CD14-positive monocyte (primary cell): ENCODE data around the gene NSG1. TPM values are rescaled to one million over a fixed set of nuclear protein-coding genes. Genes with fewer than 3 reads are reported as not detected.

ENCODE experiments used
- DNase-seq, 3 donors: peaks; one replicate each; pipeline ENCODE4 v3.0.0-alpha.2; 2011 to 2022
- H2AFZ ChIP-seq: 2 replicates; pipeline ENCODE4 v1.6.0; 2012; ENCODE audit warnings: mild to moderate bottlenecking, low read depth, low read length, inconsistent platforms; ENCODE audit not compliant: insufficient read depth, poor library complexity, severe bottlenecking
- H3K27ac ChIP-seq, 2 donors: 1 replicate in 1 of 2; 2 replicates in 1 of 2; pipeline ENCODE4 v1.5.1; 2012 to 2013; ENCODE audit warnings: low read length in 2 of 2, control low read depth in 1 of 2, inconsistent platforms in 1 of 2, low read depth in 1 of 2, mild to moderate bottlenecking in 1 of 2
- H3K27me3 ChIP-seq, 2 donors: one replicate each; pipeline versions ENCODE4 v1.6.0 to v1.6.1; 2011 to 2013; ENCODE audit warnings: low read length in 2 of 2; ENCODE audit not compliant: control insufficient read depth in 2 of 2, insufficient read depth in 2 of 2
- H3K36me3 ChIP-seq, 2 donors: replicated peaks in 1 of 2; 1 replicate in 1 of 2; 2 replicates in 1 of 2; pipeline versions ENCODE4 v1.5.1 to v1.6.1; 2012 to 2013; ENCODE audit warnings: low read length in 2 of 2, control low read depth in 1 of 2, inconsistent platforms in 1 of 2, mild to moderate bottlenecking in 1 of 2; ENCODE audit not compliant: insufficient read depth in 2 of 2, control insufficient read depth in 1 of 2
- H3K4me1 ChIP-seq, 2 donors: 1 replicate in 1 of 2; 2 replicates in 1 of 2; pipeline versions ENCODE4 v1.5.1 to v1.6.1; 2012 to 2013; ENCODE audit warnings: low read length in 2 of 2, control low read depth in 1 of 2, inconsistent platforms in 1 of 2, mild to moderate bottlenecking in 1 of 2, moderate library complexity in 1 of 2; ENCODE audit not compliant: insufficient read depth in 2 of 2, control insufficient read depth in 1 of 2
- H3K4me2 ChIP-seq: replicated peaks from 2 replicates; pipeline ENCODE3; 2012; ENCODE audit warnings: low read length, moderate library complexity, mild to moderate bottlenecking; ENCODE audit not compliant: poor library complexity, severe bottlenecking; ENCODE audit errors: extremely low read depth
- H3K4me3 ChIP-seq, 3 experiments: fragments of 200-600 bp in 1 of 3; sonication (generic) in 1 of 3; replicated peaks in 1 of 3; 1 replicate in 2 of 3; 2 replicates in 1 of 3; pipeline ENCODE4 v1.5.1; 2011 to 2013; ENCODE audit warnings: low read length in 3 of 3, mild to moderate bottlenecking in 3 of 3, control low read depth in 2 of 3, low read depth in 2 of 3, inconsistent platforms in 1 of 3, moderate library complexity in 1 of 3
- H3K79me2 ChIP-seq: 2 replicates; pipeline ENCODE4 v1.6.0; 2012; ENCODE audit warnings: mild to moderate bottlenecking, control low read depth, inconsistent platforms, low read length, moderate library complexity; ENCODE audit not compliant: insufficient read depth
- H3K9ac ChIP-seq: 2 replicates; pipeline ENCODE4 v1.6.0; 2017; ENCODE audit warnings: low read length, mild to moderate bottlenecking; ENCODE audit not compliant: insufficient read depth, poor library complexity, severe bottlenecking
- H3K9me3 ChIP-seq, 2 donors: replicated peaks in 1 of 2; 1 replicate in 1 of 2; 2 replicates in 1 of 2; pipeline versions ENCODE4 v1.5.1 to v1.6.1; 2012 to 2013; ENCODE audit warnings: low read length in 2 of 2, control low read depth in 1 of 2; ENCODE audit not compliant: control insufficient read depth in 1 of 2, insufficient read depth in 1 of 2
- H4K20me1 ChIP-seq: 2 replicates; pipeline ENCODE4 v1.6.0; 2012; ENCODE audit warnings: mild to moderate bottlenecking, low read length, control low read depth, moderate library complexity; ENCODE audit not compliant: insufficient read depth
- H3K27ac Mint-ChIP-seq, 7 donors: one replicate each; pipeline ENCODE4 v1.8.0; 2020; ENCODE audit warnings: mild to moderate bottlenecking in 7 of 7, mixed read lengths in 7 of 7, moderate library complexity in 6 of 7, inconsistent platforms in 2 of 7
- H3K27me3 Mint-ChIP-seq, 3 donors: one replicate each; pipeline ENCODE4 v1.8.0; 2021 to 2022; ENCODE audit warnings: low read depth in 3 of 3, mild to moderate bottlenecking in 3 of 3, mixed read lengths in 3 of 3, moderate library complexity in 3 of 3, inconsistent platforms in 1 of 3
- H3K36me3 Mint-ChIP-seq, 2 donors: one replicate each; pipeline ENCODE4 v1.8.0; 2020; ENCODE audit warnings: mixed read lengths in 2 of 2, inconsistent platforms in 1 of 2, mild to moderate bottlenecking in 1 of 2
- H3K4me1 Mint-ChIP-seq: one replicate; pipeline ENCODE4 v1.8.0; 2020; ENCODE audit warnings: mild to moderate bottlenecking, mixed read lengths
- H3K4me3 Mint-ChIP-seq, 2 donors: one replicate each; pipeline ENCODE4 v1.8.0; 2020; ENCODE audit warnings: mild to moderate bottlenecking in 2 of 2, mixed read lengths in 2 of 2, moderate library complexity in 1 of 2
- H3K9me3 Mint-ChIP-seq, 7 donors: one replicate each; pipeline ENCODE4 v1.8.0; 2020 to 2022; ENCODE audit warnings: mixed read lengths in 7 of 7, mild to moderate bottlenecking in 6 of 7, moderate library complexity in 6 of 7, inconsistent platforms in 2 of 7
- CTCF ChIP-seq: fragments of 200-600 bp; IDR thresholded peaks from one replicate; pipeline ENCODE4 v1.8.0; 2022; ENCODE audit warnings: antibody characterized with exemption, mild to moderate bottlenecking
- WGBS: methylation state at CpG from one replicate; pipeline ENCODE4 v1.1.5; 2013; ENCODE audit warnings: missing lambda C conversion rate; ENCODE audit not compliant: insufficient coverage; 5-methylcytosine and 5-hydroxymethylcytosine counted together
- intact Hi-C, 2 donors: fragments of 100-400 bp; cut with micrococcal nuclease; formaldehyde crosslinking; loops; one replicate each; pipeline versions ENCODE4 v1.15.0 to v1.15.1; 2023
- polyA plus RNA-seq, 3 donors: library from polyadenylated mRNA; depleted of rRNA in 1 of 3; unstranded in 2 of 3; stranded (reverse) in 1 of 3; fragments of 300-500 nt in 2 of 3; fragments of >200 nt in 1 of 3; fragmentation: Illumina TruSeq in 2 of 3; gene quantifications; 1 replicate in 2 of 3; 2 replicates in 1 of 3; pipeline ENCODE4 v1.2.3, GENCODE V29; 2012 to 2021

Gene NSG1
- polyA plus RNA-seq, 3 donors = 0.10 TPM; not detected in 2

- H3K4me1 Mint-ChIP-seq = no peaks in the 10 kb centered on the region
- no peaks in the 10 kb centered on the region for H4K20me1 ChIP-seq
- H3K79me2 ChIP-seq = no peaks in the 10 kb centered on the region
- intact Hi-C loops = no loop called here
- no peak overlapping the region for H3K4me3 Mint-ChIP-seq
- no peaks in the 10 kb centered on the region for H3K27me3 Mint-ChIP-seq
- no peak for TF ChIP-seq CTCF
- H3K4me3 ChIP-seq = no peak overlapping the region
- H3K9me3 ChIP-seq = no peaks in the 10 kb centered on the region
- H3K9me3 Mint-ChIP-seq = no peaks in the 10 kb centered on the region
- no peaks in the 10 kb centered on the region for H3K4me1 ChIP-seq
- peaks cover 12 to 51% of the 10 kb centered on the region in 2 donors for H3K36me3 Mint-ChIP-seq
- H3K36me3 ChIP-seq = peaks cover 9 to 38% of the 10 kb centered on the region in 2 donors
- DNase-seq = no peak
- no peak overlapping the region for H3K27ac ChIP-seq
- no peak overlapping the region for H3K9ac ChIP-seq
- no peak overlapping the region for H2AFZ ChIP-seq
- no peak overlapping the region for H3K27ac Mint-ChIP-seq
- H3K4me2 ChIP-seq = no peak overlapping the region
- H3K27me3 ChIP-seq = no peaks in the 10 kb centered on the region
Measured at GRCh38 chr4:4446434-4446833, 59.5 kb downstream of the NSG1 start.

GRCh38 chr4:4455210-4455865 lies 68.4 kb downstream of the NSG1 start:
- Histone ChIP-seq H3K79me2 (no peaks in the 10 kb centered on the region), H3K4me1 (no peaks in the 10 kb centered on the region), H3K27ac (no peak overlapping the region), H3K9me3 (no peaks in the 10 kb centered on the region), H4K20me1 (no peaks in the 10 kb centered on the region), H3K4me3 (no peak overlapping the region), H3K9ac (no peak overlapping the region), H3K36me3 (peaks cover 67 to 97% of the 10 kb centered on the region in 2 donors), H2AFZ (no peak overlapping the region), H3K4me2 (no peak overlapping the region), H3K27me3 (no peaks in the 10 kb centered on the region)
- Mint-ChIP-seq H3K27me3 (no peaks in the 10 kb centered on the region), H3K9me3 (no peaks in the 10 kb centered on the region), H3K4me1 (no peaks in the 10 kb centered on the region), H3K36me3 (peaks cover 83 to 87% of the 10 kb centered on the region in 2 donors), H3K27ac (no peak overlapping the region), H3K4me3 (no peak overlapping the region)
- no peak for DNase-seq
- TF ChIP-seq CTCF = no peak
- intact Hi-C loops = no loop called here
- WGBS = 100% methylated on average over 5 of the region's 5 CpGs
